Measurements from ENCODE around the gene PRKCE.

DNA sequence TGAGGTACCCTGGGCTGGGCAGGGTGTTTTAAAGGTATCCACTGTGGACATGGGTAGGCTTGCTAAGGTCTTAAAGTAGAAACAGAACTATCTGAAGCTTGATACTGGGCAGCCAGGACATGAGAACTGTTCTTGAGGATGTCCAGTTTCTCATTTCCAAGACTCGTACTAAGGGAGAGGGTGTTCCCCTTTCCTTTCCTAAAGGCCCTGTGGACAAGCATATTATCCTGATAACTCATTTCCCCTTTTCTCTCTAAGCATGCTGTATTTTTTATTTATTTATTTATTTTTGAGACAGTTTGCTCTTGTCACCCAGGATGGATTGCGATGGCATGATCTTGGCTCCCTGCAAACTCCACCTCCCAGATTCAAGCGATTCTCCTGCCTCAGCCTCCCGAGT lies 273.6 kb downstream of the PRKCE start:
- TF ChIP-seq, protein P1, sequence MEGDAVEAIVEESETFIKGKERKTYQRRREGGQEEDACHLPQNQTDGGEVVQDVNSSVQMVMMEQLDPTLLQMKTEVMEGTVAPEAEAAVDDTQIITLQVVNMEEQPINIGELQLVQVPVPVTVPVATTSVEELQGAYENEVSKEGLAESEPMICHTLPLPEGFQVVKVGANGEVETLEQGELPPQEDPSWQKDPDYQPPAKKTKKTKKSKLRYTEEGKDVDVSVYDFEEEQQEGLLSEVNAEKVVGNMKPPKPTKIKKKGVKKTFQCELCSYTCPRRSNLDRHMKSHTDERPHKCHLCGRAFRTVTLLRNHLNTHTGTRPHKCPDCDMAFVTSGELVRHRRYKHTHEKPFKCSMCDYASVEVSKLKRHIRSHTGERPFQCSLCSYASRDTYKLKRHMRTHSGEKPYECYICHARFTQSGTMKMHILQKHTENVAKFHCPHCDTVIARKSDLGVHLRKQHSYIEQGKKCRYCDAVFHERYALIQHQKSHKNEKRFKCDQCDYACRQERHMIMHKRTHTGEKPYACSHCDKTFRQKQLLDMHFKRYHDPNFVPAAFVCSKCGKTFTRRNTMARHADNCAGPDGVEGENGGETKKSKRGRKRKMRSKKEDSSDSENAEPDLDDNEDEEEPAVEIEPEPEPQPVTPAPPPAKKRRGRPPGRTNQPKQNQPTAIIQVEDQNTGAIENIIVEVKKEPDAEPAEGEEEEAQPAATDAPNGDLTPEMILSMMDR (IDR thresholded peaks at IDR 0.05): no peak
- TF ChIP-seq POLR2A (IDR thresholded peaks at IDR 0.05): no peak
